HL-60 (cell line): ENCODE data around the gene TIMP1.

ENCODE experiments used
- DNase-seq, 2 experiments: peaks; one replicate each; pipeline ENCODE4 v3.0.0-alpha.2; 2010 to 2020; ENCODE audit warnings: low read depth in 1 of 2, low spot score in 1 of 2
- H3K27ac ChIP-seq: fragments of 250-450 bp; sonication (Bioruptor Pico); replicated peaks from 2 replicates; pipeline ENCODE4 v1.5.1; 2020; ENCODE audit warnings: mild to moderate bottlenecking, moderate library complexity
- H3K27me3 ChIP-seq: fragments of 250-450 bp; sonication (Bioruptor Pico); 2 replicates; pipeline ENCODE4 v1.5.1; 2021; ENCODE audit warnings: mild to moderate bottlenecking, moderate library complexity; ENCODE audit not compliant: insufficient read depth, poor library complexity, severe bottlenecking
- H3K4me3 ChIP-seq: replicated peaks from 2 replicates; pipeline ENCODE4 v1.5.1; 2011; ENCODE audit warnings: mild to moderate bottlenecking, control low read depth, low read length; ENCODE audit not compliant: insufficient read depth
- GABPA ChIP-seq: IDR thresholded peaks from 2 replicates; pipeline ENCODE4 v1.6.1; 2012; ENCODE audit warnings: low read depth
- POLR2AphosphoS5 ChIP-seq: IDR thresholded peaks from 2 replicates; pipeline ENCODE4 v1.6.1; 2012; ENCODE audit warnings: low read depth
- REST ChIP-seq: IDR thresholded peaks from 2 replicates; pipeline ENCODE4 v1.6.1; 2012; ENCODE audit warnings: low read depth; ENCODE audit not compliant: insufficient replicate concordance
- SPI1 ChIP-seq: IDR thresholded peaks from 2 replicates; pipeline ENCODE4 v1.6.1; 2012; ENCODE audit warnings: low read depth, mild to moderate bottlenecking, borderline replicate concordance
- TF ChIP-seq, protein P1 (sequence below): IDR thresholded peaks from one replicate; pipeline ENCODE4 v1.5.1; 2011; ENCODE audit warnings: low read length, control low read depth, inconsistent platforms; ENCODE audit not compliant: insufficient read depth

TIMP1 gene

DNA sequence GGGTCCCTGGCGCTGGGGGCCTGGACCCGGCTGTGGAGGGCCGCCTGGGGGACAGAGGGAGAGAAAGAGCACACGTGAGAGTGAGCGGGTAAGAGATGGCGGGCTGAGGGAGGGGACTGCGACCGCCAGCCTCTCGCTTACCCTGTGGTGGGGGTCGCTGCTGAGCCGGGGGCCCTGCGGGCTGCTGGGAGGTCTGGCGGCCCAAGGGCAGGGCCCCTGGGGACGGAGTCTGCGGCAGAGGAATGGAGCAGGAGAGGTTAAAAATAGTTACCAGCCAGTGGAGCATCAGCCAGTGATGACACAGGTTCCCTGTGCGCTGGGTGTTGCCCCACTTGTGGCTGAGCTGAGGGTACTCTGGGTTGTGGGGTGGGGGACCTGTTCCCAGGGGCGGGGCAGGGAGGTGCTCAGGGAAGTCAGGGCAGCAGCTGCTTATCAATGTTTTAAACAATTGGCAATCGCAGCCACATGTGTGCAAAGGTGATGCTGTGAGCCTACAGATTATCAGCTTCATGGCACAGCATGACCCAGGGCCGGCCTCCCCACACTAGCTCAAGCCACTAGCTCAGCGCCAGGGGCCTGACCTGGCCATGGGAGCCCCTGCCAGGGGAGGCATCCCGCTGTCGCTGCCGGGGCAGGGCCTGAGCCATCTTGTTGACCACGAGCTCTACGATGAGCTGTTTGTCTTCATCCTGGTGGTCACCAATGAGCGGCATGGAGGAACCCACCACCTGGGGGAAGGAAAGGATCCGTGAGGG is 7.5 kb upstream of the TIMP1 start:
- H3K4me3 ChIP-seq = no peak overlapping the region
- DNase-seq = no peak

DNA sequence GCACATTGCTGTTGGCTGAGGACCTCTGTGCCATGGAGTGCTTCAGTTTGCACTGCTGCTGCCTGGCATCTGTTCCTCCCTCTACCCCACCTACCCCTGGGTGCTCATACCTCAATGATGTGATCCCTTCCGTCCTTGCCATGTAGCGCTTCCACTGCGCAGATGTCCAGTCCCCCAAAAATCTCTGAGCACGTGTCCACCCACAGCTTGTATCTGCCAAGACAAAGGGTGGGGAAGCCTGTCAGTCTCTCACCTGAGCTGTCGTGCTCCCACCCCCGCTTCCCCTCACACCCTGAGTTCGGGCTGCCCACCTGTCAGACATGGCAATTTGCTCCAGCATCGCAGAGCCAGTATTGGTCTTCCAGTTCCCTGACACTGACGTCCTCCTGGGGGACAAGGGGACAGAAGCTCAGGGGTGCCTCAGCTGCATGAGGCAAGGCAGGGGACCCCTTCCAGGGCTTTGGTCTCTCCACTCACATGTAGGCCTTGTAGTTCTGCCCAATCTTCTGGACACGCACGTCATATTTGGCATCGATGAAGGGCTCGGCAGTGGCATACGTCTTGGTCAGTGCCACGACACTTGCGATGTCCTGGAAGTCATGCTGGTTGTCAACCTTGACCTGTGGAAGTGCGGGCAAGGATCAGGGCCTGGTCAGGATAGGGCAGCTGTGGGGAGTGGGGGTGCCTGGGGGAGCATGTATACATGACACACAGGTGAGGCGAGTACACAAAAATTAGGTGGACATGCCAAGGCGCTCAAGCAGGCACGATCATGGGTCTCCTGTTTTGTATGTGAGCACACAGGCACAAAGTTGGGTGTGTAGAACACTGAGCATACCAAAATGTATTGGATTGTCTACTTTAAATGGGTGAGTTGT is 6.0 kb upstream of the TIMP1 start:
- Histone ChIP-seq H3K27ac (no peak overlapping the region), H3K27me3 (no peaks in the 10 kb centered on the region), H3K4me3 (no peak overlapping the region)
- no peak for DNase-seq
- TF ChIP-seq, protein P1, sequence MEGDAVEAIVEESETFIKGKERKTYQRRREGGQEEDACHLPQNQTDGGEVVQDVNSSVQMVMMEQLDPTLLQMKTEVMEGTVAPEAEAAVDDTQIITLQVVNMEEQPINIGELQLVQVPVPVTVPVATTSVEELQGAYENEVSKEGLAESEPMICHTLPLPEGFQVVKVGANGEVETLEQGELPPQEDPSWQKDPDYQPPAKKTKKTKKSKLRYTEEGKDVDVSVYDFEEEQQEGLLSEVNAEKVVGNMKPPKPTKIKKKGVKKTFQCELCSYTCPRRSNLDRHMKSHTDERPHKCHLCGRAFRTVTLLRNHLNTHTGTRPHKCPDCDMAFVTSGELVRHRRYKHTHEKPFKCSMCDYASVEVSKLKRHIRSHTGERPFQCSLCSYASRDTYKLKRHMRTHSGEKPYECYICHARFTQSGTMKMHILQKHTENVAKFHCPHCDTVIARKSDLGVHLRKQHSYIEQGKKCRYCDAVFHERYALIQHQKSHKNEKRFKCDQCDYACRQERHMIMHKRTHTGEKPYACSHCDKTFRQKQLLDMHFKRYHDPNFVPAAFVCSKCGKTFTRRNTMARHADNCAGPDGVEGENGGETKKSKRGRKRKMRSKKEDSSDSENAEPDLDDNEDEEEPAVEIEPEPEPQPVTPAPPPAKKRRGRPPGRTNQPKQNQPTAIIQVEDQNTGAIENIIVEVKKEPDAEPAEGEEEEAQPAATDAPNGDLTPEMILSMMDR = no peak
- TF ChIP-seq SPI1 (no peak), REST (no peak), GABPA (no peak), POLR2AphosphoS5 (no peak)

More for the DNA sequence above, 7.5 kb upstream of the TIMP1 start:
- H3K27ac ChIP-seq = no peak overlapping the region
- no peak for TF ChIP-seq SPI1
- TF ChIP-seq GABPA = no peak
- no peak for TF ChIP-seq REST
- no peak for TF ChIP-seq POLR2AphosphoS5
- TF ChIP-seq, protein P1 = no peak
- no peaks in the 10 kb centered on the region for H3K27me3 ChIP-seq

DNA sequence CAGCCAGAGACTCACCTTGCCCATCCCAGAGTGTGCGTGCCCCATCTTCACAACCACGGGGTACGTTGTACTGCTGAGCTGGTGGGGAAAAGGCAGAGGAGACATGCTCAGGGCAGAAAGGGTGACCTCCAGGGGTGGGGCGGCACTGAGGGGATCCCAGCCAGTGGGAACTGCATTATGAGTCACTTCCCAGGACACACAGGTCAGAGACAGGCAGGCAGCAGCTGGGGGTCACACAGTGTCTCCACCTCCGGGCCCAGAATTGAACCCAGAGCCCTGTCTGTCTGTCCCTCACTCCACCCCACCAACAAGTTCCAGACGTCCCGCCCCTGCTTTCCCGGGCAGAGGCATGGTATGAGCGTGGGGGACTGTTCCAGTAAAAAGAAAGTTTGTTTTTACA is 4.8 kb upstream of the TIMP1 start:
- DNase-seq = no peak
- H3K27ac ChIP-seq = no peak overlapping the region
- H3K27me3 ChIP-seq = no peaks in the 10 kb centered on the region
- no peak overlapping the region for H3K4me3 ChIP-seq
- TF ChIP-seq REST (no peak), SPI1 (no peak), GABPA (no peak), POLR2AphosphoS5 (no peak)
- TF ChIP-seq, protein P1 = no peak
